Activated T-cell treated with anti-CD3 and anti-CD28 coated beads for 48 hours (primary cell): ENCODE data around the gene MED28.
"Not testable (repeated sequence)": the region's sequence is repeated elsewhere in the genome, so short reads cannot be mapped to it uniquely, and the experiment has no call there.

Experiments
- DNase-seq: peaks from one replicate; pipeline ENCODE4 v3.0.0-alpha.2; 2020; ENCODE audit warnings: low read depth

MED28 gene

GRCh38 chr4:17614416-17615299 lies at the start of gene MED28:
TSS of gene MED28 (plus strand) at chr4:17614641. CDS start at chr4:17614655, 14 bp downstream.
- DNase-seq = peak; percentile 90

GRCh38 chr4:17565846-17566245 lies 48.6 kb upstream of the MED28 start:
- DNase-seq = no peak

- no peak for DNase-seq
Observed at GRCh38 chr4:17567271-17567670, 47.2 kb upstream of the MED28 start.

GRCh38 chr4:17574206-17574605 lies 40.2 kb upstream of the MED28 start:
- no peak for DNase-seq

- not testable (repeated sequence) for DNase-seq
Observed at GRCh38 chr4:17575177-17575576, 39.3 kb upstream of the MED28 start.

- DNase-seq = peak; percentile 96
Observed at GRCh38 chr4:17576932-17577664, 37.3 kb upstream of the MED28 start, which contains the start of gene LAP3. TSS of gene LAP3 (plus strand) at chr4:17577198. CDS start at chr4:17577466, 268 bp downstream.

GRCh38 chr4:17577665-17578481 lies 36.6 kb upstream of the MED28 start:
- DNase-seq = no peak

- DNase-seq = no peak
Observed at GRCh38 chr4:17578482-17578891, 36.0 kb upstream of the MED28 start.

- DNase-seq = no peak
Observed at GRCh38 chr4:17580969-17581368, 33.5 kb upstream of the MED28 start.

- no peak for DNase-seq
Observed at GRCh38 chr4:17583276-17583675, 31.2 kb upstream of the MED28 start.

- DNase-seq = no peak
Observed at GRCh38 chr4:17583941-17584340, 30.5 kb upstream of the MED28 start.

GRCh38 chr4:17584521-17585213 lies 29.8 kb upstream of the MED28 start:
- DNase-seq = no peak

GRCh38 chr4:17587094-17587822 lies 27.2 kb upstream of the MED28 start:
- no peak for DNase-seq

GRCh38 chr4:17589355-17589754 lies 25.1 kb upstream of the MED28 start:
- no peak for DNase-seq

GRCh38 chr4:17595471-17596005 lies 18.9 kb upstream of the MED28 start:
- DNase-seq = no peak

- no peak for DNase-seq
Observed at GRCh38 chr4:17597517-17597916, 16.9 kb upstream of the MED28 start.

GRCh38 chr4:17599826-17600225 lies 14.6 kb upstream of the MED28 start:
- no peak for DNase-seq

- DNase-seq = no peak
Observed at GRCh38 chr4:17605236-17605635, 9.2 kb upstream of the MED28 start.

- no peak for DNase-seq
Observed at GRCh38 chr4:17613761-17614415, 553 bp upstream of the MED28 start.

- DNase-seq = no peak
Observed at GRCh38 chr4:17616283-17616682, 1.8 kb downstream of the MED28 start.
